Large intestine (tissue), 12 donors: ENCODE measurements around the gene PAX9. TPM values are rescaled to one million over a fixed set of nuclear protein-coding genes. Genes with fewer than 3 reads are reported as not detected.

ENCODE experiments used
- DNase-seq, 2 donors: peaks; one replicate each; pipeline versions ENCODE4 v3.0.0 to v3.0.0-alpha.2; 2013
- H3K27ac ChIP-seq: one replicate; pipeline ENCODE4 v1.5.1; 2013; ENCODE audit warnings: low read length
- H3K27me3 ChIP-seq: 2 replicates; pipeline ENCODE4 v1.6.1; 2013; ENCODE audit warnings: low read length; ENCODE audit not compliant: control insufficient read depth, insufficient read depth
- H3K36me3 ChIP-seq: 2 replicates; pipeline ENCODE4 v1.6.1; 2013; ENCODE audit warnings: low read length; ENCODE audit not compliant: control insufficient read depth, insufficient read depth
- H3K4me1 ChIP-seq: one replicate; pipeline ENCODE4 v1.6.1; 2013; ENCODE audit warnings: low read length; ENCODE audit not compliant: control insufficient read depth, insufficient read depth
- H3K4me3 ChIP-seq: one replicate; pipeline ENCODE4 v1.5.1; 2013; ENCODE audit warnings: low read length
- H3K9me3 ChIP-seq: one replicate; pipeline ENCODE4 v1.6.1; 2013; ENCODE audit warnings: mild to moderate bottlenecking, low read depth, low read length, moderate library complexity; ENCODE audit not compliant: control insufficient read depth
- WGBS: methylation state at CpG from one replicate; pipeline ENCODE4 v1.1.5; 2013; ENCODE audit warnings: low lambda C conversion rate; ENCODE audit not compliant: insufficient coverage; 5-methylcytosine and 5-hydroxymethylcytosine counted together
- long read RNA-seq, 11 donors: transcript quantifications; one replicate each; lab custom pipeline, GENCODE V29; 2026
- polyA plus RNA-seq: library from polyadenylated mRNA; unstranded; fragments of 120-200 nt; gene quantifications from one replicate; pipeline ENCODE4 v1.2.1, GENCODE V29; 2013

Gene PAX9
- 0.06 TPM for polyA plus RNA-seq
- long read RNA-seq, donor 1: 0 reads
- long read RNA-seq, donor 2, partial matches to known transcripts: 0 of 1 reads
- long read RNA-seq, donor 2, other reads (novel, unspliced or antisense): 0 of 1 reads
- long read RNA-seq, donor 3: 0 reads
- long read RNA-seq, donor 4: 0 reads
- long read RNA-seq, donor 5: 0 reads
- long read RNA-seq, donor 6: 0 reads
- long read RNA-seq, donor 7: 0 reads
- long read RNA-seq, donor 8: 0 reads
- long read RNA-seq, donor 9: 0 reads
- long read RNA-seq, donor 10: 0 reads
- long read RNA-seq, donor 11: 0 reads

GRCh38 chr14:36661506-36662257, at the start of gene PAX9:
TSS of gene PAX9 (plus strand) at chr14:36661860. CDS start at chr14:36662090, 230 bp downstream.
- H3K9me3 ChIP-seq: peaks cover 34% of the 10 kb centered on the region
- no peaks in the 10 kb centered on the region for H3K36me3 ChIP-seq
- peak; percentile 55 to 74 for DNase-seq
- WGBS: 0% methylated on average over 5 of the region's 44 CpGs
- peaks cover 34% of the 10 kb centered on the region for H3K4me1 ChIP-seq
- H3K4me3 ChIP-seq: peak within 1 kb of the TSS; percentile 11
- no peak within 1 kb of the TSS for H3K27ac ChIP-seq
- peaks cover 100% of the 10 kb centered on the region for H3K27me3 ChIP-seq

GRCh38 chr14:36617824-36618223, 43.8 kb upstream of the PAX9 start:
- no CpG with 5 or more reads among the region's 5 CpGs for WGBS
- Histone ChIP-seq H3K27me3 (no peaks in the 10 kb centered on the region), H3K4me1 (no peaks in the 10 kb centered on the region), H3K4me3 (no peak overlapping the region), H3K9me3 (no peaks in the 10 kb centered on the region), H3K36me3 (no peaks in the 10 kb centered on the region), H3K27ac (no peak overlapping the region)
- DNase-seq: peak in 1 of 2 donors; percentile 5

- Histone ChIP-seq H3K36me3 (no peaks in the 10 kb centered on the region), H3K27ac (no peak overlapping the region), H3K27me3 (no peaks in the 10 kb centered on the region), H3K4me1 (no peaks in the 10 kb centered on the region), H3K9me3 (no peaks in the 10 kb centered on the region), H3K4me3 (no peak overlapping the region)
- 67% methylated on average over 1 of the region's 2 CpGs for WGBS
- no peak for DNase-seq
These were observed 43.0 kb upstream of the PAX9 start for GRCh38 chr14:36618641-36619040.

- Histone ChIP-seq H3K27me3 (no peaks in the 10 kb centered on the region), H3K36me3 (no peaks in the 10 kb centered on the region), H3K4me1 (no peaks in the 10 kb centered on the region), H3K4me3 (no peak overlapping the region), H3K27ac (no peak overlapping the region), H3K9me3 (no peaks in the 10 kb centered on the region)
- DNase-seq: no peak
- 88% methylated on average over 1 of the region's 3 CpGs for WGBS
These were observed 42.5 kb upstream of the PAX9 start for GRCh38 chr14:36619131-36619530.

- no peak for DNase-seq
- no CpG with 5 or more reads among the region's 2 CpGs for WGBS
- H3K4me3 ChIP-seq: no peak overlapping the region
- H3K36me3 ChIP-seq: no peaks in the 10 kb centered on the region
- no peaks in the 10 kb centered on the region for H3K4me1 ChIP-seq
- H3K27ac ChIP-seq: no peak overlapping the region
- no peaks in the 10 kb centered on the region for H3K27me3 ChIP-seq
- no peaks in the 10 kb centered on the region for H3K9me3 ChIP-seq
These were observed 41.8 kb upstream of the PAX9 start for GRCh38 chr14:36619853-36620252.

GRCh38 chr14:36625014-36625413, 36.6 kb upstream of the PAX9 start:
- no peak overlapping the region for H3K27ac ChIP-seq
- H3K9me3 ChIP-seq: no peaks in the 10 kb centered on the region
- no CpG with 5 or more reads among the region's 1 CpG for WGBS
- H3K4me1 ChIP-seq: no peaks in the 10 kb centered on the region
- H3K4me3 ChIP-seq: no peak overlapping the region
- no peaks in the 10 kb centered on the region for H3K36me3 ChIP-seq
- no peaks in the 10 kb centered on the region for H3K27me3 ChIP-seq
- no peak for DNase-seq

GRCh38 chr14:36625436-36625835, 36.2 kb upstream of the PAX9 start:
- no CpG with 5 or more reads among the region's 4 CpGs for WGBS
- H3K4me3 ChIP-seq: no peak overlapping the region

GRCh38 chr14:36626151-36626550, 35.5 kb upstream of the PAX9 start:
- Histone ChIP-seq H3K4me3 (no peak overlapping the region), H3K27ac (no peak overlapping the region), H3K4me1 (no peaks in the 10 kb centered on the region), H3K36me3 (no peaks in the 10 kb centered on the region), H3K27me3 (no peaks in the 10 kb centered on the region), H3K9me3 (no peaks in the 10 kb centered on the region)
- DNase-seq: no peak
- no CpG with 5 or more reads among the region's 4 CpGs for WGBS

More at GRCh38 chr14:36625436-36625835, 36.2 kb upstream of the PAX9 start:
- Histone ChIP-seq H3K27me3 (no peaks in the 10 kb centered on the region), H3K27ac (no peak overlapping the region), H3K36me3 (no peaks in the 10 kb centered on the region), H3K9me3 (no peaks in the 10 kb centered on the region), H3K4me1 (no peaks in the 10 kb centered on the region)
- no peak for DNase-seq

- no peaks in the 10 kb centered on the region for H3K9me3 ChIP-seq
- H3K36me3 ChIP-seq: no peaks in the 10 kb centered on the region
- H3K4me3 ChIP-seq: no peak overlapping the region
- DNase-seq: no peak
- WGBS: no CpG with 5 or more reads among the region's 3 CpGs
- H3K27ac ChIP-seq: no peak overlapping the region
- H3K27me3 ChIP-seq: no peaks in the 10 kb centered on the region
- no peaks in the 10 kb centered on the region for H3K4me1 ChIP-seq
These were observed 33.7 kb upstream of the PAX9 start for GRCh38 chr14:36627981-36628380.

- Histone ChIP-seq H3K9me3 (no peaks in the 10 kb centered on the region), H3K4me1 (no peaks in the 10 kb centered on the region), H3K27me3 (no peaks in the 10 kb centered on the region), H3K36me3 (no peaks in the 10 kb centered on the region), H3K27ac (no peak overlapping the region), H3K4me3 (no peak overlapping the region)
- no CpG with 5 or more reads among the region's 3 CpGs for WGBS
- DNase-seq: no peak
These were observed 28.1 kb upstream of the PAX9 start for GRCh38 chr14:36633580-36633979.
